Measurements from ENCODE around the gene FANCD2. TPM values are rescaled to one million over a fixed set of nuclear protein-coding genes. Genes with fewer than 3 reads are reported as not detected.

The FANCD2 gene
- total and polyA plus RNA-seq, 11 donors = 0.12 to 4.4 (median 0.82) TPM

DNA sequence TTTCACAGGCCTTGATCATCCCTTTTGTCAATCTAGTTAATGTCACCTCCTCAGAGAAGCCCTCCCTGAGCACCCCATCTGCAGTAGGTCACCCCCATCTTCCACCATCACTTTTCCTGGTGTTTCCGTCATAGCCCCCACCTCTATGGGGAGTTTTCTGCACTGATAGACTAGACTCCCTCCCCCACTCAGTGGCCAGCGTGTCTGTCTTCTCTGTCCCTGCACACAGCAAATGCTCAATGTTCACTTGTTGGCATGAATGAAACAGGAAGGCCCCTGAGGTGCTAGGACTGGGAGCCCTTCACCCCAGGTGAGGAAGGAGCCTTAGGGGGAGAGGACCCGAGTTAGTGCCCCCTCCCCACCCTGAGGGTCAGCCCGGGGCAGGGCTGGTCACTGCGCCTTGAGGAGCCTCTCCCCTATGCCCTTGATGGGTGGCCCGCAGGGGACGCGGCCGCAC lies 15.8 kb upstream of the FANCD2 start:
- TF ChIP-seq, protein P1, sequence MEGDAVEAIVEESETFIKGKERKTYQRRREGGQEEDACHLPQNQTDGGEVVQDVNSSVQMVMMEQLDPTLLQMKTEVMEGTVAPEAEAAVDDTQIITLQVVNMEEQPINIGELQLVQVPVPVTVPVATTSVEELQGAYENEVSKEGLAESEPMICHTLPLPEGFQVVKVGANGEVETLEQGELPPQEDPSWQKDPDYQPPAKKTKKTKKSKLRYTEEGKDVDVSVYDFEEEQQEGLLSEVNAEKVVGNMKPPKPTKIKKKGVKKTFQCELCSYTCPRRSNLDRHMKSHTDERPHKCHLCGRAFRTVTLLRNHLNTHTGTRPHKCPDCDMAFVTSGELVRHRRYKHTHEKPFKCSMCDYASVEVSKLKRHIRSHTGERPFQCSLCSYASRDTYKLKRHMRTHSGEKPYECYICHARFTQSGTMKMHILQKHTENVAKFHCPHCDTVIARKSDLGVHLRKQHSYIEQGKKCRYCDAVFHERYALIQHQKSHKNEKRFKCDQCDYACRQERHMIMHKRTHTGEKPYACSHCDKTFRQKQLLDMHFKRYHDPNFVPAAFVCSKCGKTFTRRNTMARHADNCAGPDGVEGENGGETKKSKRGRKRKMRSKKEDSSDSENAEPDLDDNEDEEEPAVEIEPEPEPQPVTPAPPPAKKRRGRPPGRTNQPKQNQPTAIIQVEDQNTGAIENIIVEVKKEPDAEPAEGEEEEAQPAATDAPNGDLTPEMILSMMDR (IDR thresholded peaks at IDR 0.05) = no peak
- TF ChIP-seq POLR2A (IDR thresholded peaks at IDR 0.05) = no peak
- Histone ChIP-seq H3K9me3 (no peaks in the 10 kb centered on the region), H3K4me3 (peak overlapping the region; percentile 39 to 90 (median 66)), H3K27me3 (no peaks in the 10 kb centered on the region), H3K4me1 (peaks cover under 1 to 41% (median 28%) of the 10 kb centered on the region in 12 donors), H3K36me3 (peaks cover 0 to 4% (median 0%) of the 10 kb centered on the region in 9 donors), H3K27ac (peak overlapping the region in 10 of 12 donors; percentile 17 to 82 (median 58))
- intact Hi-C loops (cut with DNase I) = loop anchor here in 2 of 10 donors (2.0 to 5.0 kb wide), 2 partner anchors 34 to 78 kb away; partner anchors contain the start of gene CRELD1 (in 1 of the 2)
- no peak for DNase-seq
- WGBS, 4 donors = 3 to 18% (median 8%) methylated on average over 2 to 9 of the region's 9 CpGs
- no peak for ATAC-seq

DNA sequence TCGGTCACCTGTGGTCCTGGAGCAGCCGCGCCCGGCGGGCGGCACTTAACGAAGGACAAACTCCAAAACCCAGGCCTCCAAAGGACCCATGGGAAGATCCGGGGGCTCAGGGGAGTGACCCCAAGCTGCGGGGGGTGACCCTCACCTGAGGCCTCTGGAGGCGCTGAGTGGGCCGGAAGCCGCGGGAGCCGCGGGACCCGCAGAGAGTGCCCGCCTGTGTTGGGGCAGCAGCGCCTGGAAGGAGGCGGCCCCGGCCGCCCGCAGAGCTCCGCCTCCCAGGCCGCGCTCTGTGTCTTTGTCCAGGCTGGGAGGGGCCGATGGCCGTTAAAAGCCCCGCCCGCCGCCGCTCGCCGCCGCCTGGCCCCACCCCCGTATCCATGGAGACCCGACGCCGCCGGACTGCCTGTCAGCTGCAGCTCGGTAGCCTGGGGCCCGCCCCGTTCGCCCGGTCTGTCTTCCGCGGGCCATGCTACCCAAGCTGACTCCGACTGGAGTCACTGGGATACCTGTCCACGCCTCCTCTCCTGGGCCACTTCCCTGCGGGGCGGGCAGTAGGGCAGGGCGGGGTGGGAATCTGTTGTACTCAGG lies 15.3 kb upstream of the FANCD2 start:
- H3K27me3 ChIP-seq = no peaks in the 10 kb centered on the region
- H3K4me3 ChIP-seq = peak overlapping the region; percentile 39 to 90 (median 66)
- peaks cover 5 to 46% (median 34%) of the 10 kb centered on the region in 12 donors for H3K4me1 ChIP-seq
- 0 to 1% (median 0%) methylated on average over 11 to 51 of the region's 51 CpGs for WGBS, 4 donors
- TF ChIP-seq, protein P1 (IDR thresholded peaks at IDR 0.05) = no peak
- peak; percentile 53 to 73 for TF ChIP-seq POLR2A (IDR thresholded peaks at IDR 0.05)
- H3K36me3 ChIP-seq = peaks cover 0 to 4% (median 0%) of the 10 kb centered on the region in 9 donors
- H3K9me3 ChIP-seq = no peaks in the 10 kb centered on the region
- peak overlapping the region in 10 of 12 donors; percentile 17 to 82 (median 58) for H3K27ac ChIP-seq
- DNase-seq = peak; percentile 95 to 99 (median 97)
- peak; percentile 88 to 92 (median 90) for ATAC-seq
- intact Hi-C loops (cut with DNase I) = loop anchor here in 2 of 10 donors (2.0 to 5.0 kb wide), 2 partner anchors 34 to 79 kb away; partner anchors contain the start of gene CRELD1 (in 1 of the 2)

DNA sequence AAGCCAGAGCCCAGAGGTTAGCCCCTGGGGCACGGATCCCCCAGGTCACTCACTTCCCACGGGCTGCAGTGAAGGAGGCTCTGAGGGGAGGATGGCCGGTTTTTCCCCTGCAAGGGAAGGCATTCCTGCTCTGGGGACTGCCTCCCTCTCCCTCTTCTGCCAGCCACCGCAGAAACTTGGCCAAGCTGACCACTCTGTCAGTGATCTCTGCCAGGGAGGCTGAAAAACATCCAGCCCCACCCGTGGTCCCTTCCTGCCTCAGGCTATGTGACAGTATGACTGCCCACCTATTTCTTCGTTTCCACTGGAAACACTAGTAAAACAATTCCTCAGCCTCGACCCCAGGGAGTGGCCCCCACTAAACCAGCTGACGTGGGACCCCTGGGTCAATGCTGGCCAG lies 14.6 kb upstream of the FANCD2 start:
- no peak for DNase-seq
- Histone ChIP-seq H3K9me3 (no peaks in the 10 kb centered on the region), H3K4me1 (peaks cover 5 to 50% (median 38%) of the 10 kb centered on the region in 12 donors), H3K36me3 (peaks cover 0 to 4% (median 0%) of the 10 kb centered on the region in 9 donors), H3K27me3 (no peaks in the 10 kb centered on the region), H3K27ac (peak overlapping the region in 4 of 12 donors; percentile 9 to 82 (median 67)), H3K4me3 (peak overlapping the region in 8 of 12 donors; percentile 59 to 90 (median 68))
- ATAC-seq = no peak
- 25 to 32% (median 29%) methylated on average over 8 of the region's 8 CpGs for WGBS, 4 donors
- intact Hi-C loops (cut with DNase I) = loop anchor here in 2 of 10 donors (2.0 to 5.0 kb wide), 2 partner anchors 35 to 79 kb away; partner anchors contain the start of gene CRELD1 (in 1 of the 2)
- TF ChIP-seq, protein P1 (IDR thresholded peaks at IDR 0.05) = no peak
- TF ChIP-seq POLR2A (IDR thresholded peaks at IDR 0.05) = no peak

DNA sequence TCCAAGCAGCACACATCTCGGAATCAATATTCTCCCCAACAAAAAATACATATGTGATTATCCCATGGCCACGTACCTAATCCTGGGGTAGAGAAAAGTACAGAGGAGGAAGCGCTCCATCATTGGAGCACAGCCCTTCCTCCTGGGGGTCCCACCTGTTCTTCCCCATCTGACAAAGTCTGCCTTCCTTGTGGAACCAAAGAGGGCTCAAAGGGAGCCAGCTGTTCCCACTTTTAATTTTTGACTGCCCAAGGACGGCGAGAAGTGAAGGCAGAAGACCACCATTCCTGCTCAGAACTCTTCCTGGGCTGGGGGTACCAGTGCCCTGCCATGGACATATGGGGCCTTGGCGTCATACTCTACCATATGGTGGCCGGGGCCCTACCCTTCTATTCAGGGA lies 14.1 kb upstream of the FANCD2 start:
- Histone ChIP-seq H3K27ac (no peak overlapping the region), H3K27me3 (no peaks in the 10 kb centered on the region), H3K4me1 (peaks cover 5 to 53% (median 38%) of the 10 kb centered on the region in 12 donors), H3K9me3 (no peaks in the 10 kb centered on the region), H3K36me3 (peaks cover 0 to 4% (median 0%) of the 10 kb centered on the region in 9 donors), H3K4me3 (no peak overlapping the region)
- WGBS, 4 donors = 93 to 97% (median 95%) methylated on average over 7 of the region's 7 CpGs
- no peak for DNase-seq
- ATAC-seq = no peak
- TF ChIP-seq, protein P1 (IDR thresholded peaks at IDR 0.05) = no peak
- no peak for TF ChIP-seq POLR2A (IDR thresholded peaks at IDR 0.05)
- intact Hi-C loops (cut with DNase I) = loop anchor here in 1 of 10 donors (5.0 kb wide), 1 partner anchor 80 kb away; the partner anchor contains the start of gene CRELD1

Measured in heart left ventricle (tissue), 16 donors.